ENCODE measurements around the gene MZT2B. TPM values are rescaled to one million over a fixed set of nuclear protein-coding genes. Genes with fewer than 3 reads are reported as not detected.
"Not testable (repeated sequence)": the region's sequence is repeated elsewhere in the genome, so short reads cannot be mapped to it uniquely, and the experiment has no call there.

MZT2B gene
- polyA plus RNA-seq, 1 donor, result 133 TPM

DNA sequence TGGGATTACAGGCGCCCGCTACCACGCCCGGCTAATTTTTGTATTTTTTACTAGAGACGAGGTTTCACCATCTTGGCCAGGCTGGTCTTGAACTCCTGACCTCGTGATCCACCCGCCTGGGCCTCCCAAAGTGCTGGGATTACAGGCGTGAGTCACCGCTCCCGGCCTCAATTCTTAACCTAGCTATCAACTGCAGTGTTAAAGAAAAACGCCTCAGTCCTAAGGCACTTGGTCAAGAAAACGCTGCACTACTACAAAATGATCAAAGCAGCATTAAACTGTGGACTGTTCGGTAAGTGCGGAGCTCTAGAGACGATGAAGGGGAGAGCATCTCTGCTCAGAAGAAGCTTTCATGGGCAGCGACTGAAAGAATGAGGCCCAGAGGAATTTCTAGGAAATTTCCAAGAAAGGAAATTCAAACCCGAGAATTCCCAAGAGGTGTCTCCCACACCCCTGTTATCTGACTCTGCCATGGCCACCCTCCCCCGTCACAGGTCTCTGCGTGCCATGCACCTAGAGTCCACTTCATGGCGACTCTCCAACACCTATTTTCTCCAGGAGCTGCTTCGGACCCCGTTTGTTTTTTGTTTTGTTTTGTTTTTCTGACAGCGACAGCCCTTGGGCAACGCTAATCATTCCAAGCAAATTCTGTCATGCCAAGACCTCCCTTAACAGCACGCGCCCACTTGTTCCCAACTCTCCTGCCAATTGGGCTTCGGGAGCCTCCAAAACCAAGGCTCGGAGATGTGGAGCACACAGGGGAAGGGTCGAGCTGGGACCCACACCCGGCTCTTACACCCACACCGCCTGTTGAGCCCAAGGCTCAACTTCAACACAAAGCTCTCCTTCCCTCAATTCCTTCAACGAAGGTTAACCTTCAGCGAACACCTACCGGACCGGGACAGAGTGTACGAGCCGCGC, 1.4 kb upstream of the MZT2B start:
- not testable (repeated sequence) for DNase-seq (ENCODE audit: low read depth)

DNA sequence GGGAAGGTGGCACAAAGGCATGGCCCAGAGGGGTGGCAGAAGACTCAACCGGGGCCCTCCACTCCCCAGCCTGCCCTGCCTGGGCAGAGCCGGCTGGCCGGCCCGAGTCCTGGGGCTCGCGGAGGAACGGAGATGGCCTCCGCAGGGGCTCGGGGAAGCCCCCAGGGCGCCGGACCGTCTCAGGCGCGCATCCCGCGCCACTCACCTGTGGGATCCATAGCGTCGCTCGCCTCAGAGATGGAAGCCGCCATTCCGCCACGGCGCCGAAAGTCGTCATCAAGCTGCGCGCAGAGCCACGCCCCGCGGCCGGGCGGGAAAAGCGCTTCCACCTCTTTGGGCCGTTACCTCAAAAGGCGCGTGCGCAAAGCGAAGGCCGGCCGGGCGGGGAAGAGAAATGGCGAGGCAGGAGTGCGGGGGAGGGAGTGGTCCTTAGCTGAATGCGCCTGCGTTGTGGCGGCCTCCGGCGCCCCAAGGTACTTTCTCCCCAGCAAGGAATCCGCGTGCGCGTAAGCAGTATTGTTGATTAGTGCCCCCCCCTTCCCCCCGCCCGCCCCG, 660 bp upstream of the MZT2B start, which contains the start of gene SMPD4:
Gene SMPD4, minus strand, starts transcription at position 278 of the 555 bp plus-strand sequence. CDS start 5,010 bp downstream, outside the sequence.
- peak; percentile 90 for DNase-seq (ENCODE audit: low read depth)

DNA sequence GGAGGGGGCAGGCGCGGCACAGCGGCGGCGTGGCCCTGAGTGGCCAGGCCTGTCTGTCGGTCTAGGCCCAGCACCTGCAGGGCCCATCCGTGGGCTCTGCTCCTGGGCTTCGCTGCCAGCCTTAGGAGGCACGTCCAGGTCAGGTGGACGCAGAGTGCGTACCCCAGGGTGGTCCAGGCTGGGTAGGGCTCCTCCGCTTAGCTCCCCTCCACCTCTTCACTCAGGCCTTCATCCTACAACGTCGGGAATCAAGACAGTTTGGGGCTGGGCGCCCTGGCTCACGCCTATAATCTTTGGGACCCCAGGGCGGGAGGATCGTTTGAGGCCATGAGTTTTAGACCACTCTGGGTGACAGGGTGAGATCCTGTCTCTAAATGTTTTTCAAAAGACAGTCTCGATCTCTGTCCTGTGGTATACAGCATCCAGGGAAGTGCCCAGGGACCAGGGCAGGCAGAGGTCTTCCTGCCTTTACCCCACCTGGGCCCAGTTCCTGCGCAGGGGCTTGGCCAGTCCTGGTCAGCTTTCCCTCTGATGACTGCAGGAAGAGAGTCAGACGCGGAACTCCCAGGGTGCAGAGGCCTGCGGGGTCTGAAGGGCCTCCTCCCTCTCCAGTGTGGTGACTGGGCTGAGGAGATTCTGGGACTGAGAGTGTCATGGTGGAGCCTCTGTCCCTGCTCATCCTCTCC, 907 bp downstream of the MZT2B start:
- not testable (repeated sequence) for DNase-seq (ENCODE audit: low read depth)

DNA sequence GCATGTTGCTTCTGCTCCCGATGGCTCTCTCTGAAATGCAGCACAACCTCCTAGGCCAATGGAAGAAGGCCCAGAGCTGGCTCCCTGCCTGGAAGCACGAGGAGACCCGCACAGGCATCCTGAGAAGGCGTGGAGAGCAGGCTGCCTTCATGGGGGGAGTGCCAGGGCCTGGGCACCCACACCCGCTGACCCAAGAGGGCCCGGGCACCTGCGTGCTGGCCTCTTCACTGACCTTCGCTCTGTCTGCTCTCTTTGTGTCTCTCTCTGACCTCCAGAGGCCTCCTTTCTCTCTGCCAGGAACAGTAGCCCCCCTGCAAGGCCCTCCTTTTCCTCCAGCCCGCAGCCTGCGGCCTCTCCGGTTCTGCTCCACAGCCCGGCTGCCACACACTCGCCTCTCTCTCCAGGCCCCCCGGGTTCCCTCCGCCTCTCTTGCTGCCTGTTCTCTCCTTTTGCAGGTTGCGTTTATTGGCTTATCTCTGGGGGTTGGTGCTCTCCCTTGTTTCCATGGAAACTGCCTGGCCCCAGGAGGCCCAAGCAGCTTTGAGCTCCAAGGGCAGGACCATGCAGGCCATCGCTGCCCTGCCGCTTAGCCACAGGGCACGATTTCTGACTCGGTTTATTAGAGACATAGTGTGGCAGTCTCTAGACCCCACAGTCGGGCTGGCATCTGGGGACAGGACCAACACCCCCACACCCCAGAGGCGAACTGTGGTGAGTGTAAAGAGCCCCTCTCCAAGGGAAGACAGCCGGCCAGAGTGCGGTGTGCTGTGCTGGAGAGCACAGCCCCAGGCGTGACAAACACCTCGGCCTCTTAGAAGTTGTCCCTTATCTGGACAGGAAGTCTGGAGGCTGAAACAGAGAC, 1.7 kb downstream of the MZT2B start:
- no peak for DNase-seq (ENCODE audit: low read depth)

DNA sequence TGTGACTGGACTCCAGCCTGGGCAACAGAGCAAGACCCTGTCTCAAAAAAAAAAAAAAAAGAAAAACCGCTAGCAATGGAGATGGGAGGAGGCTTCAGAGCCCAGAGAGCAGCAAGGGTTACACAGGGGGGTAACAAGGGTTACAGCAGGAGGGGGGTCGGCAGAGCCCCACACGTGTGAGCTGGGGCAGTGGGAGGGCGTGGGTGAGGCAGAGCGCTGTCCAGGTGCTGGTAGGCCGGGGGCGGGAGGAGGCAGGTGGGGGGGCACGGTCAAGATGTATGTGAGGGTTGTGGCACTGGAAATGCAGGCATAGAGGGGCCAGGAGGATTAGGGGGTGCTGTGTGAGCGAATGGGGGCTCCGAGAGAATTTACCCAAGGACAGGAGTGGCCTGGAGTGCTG, 3.4 kb downstream of the MZT2B start:
- DNase-seq (ENCODE audit: low read depth), result no peak

DNA sequence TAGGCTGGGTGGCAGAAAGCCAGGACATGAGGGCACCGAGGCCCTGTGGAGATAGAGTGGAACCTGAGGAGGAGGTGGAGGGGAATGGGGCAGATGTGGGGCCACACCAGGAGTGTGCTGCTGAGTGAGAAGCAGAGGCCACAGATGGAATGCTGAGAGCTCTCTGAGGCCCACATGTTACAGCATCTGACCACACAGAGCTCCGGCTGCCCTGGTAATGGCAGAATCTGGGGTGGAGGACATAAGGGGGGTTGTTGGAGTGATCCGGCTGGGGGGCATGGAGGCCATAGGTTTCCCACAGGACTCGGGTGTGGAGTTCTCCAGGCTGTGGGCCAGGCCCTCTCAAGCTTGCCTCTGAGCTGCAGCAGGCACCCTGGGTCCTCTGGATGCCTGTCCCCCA, 3.8 kb downstream of the MZT2B start:
- DNase-seq (ENCODE audit: low read depth), result no peak

DNA sequence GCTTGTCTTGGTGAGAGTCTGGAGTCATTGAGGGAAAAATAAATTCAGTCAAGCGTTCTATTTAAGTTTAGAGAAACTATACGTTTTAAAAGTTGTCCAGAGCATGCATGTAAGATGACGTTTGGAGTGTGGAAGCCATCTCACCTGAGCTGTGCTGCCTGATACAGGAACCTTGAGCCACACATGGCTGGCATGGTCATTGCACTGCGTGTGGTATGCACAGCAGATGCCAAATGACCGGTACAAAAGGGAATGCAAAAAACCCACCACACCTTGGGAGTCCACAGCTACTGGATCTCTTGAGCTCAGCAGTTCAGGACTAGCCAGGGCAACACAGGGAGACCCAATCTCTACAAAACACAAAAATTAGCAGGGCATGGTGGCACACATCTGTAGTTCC, 4.3 kb downstream of the MZT2B start:
- DNase-seq (ENCODE audit: low read depth), result no peak

DNA sequence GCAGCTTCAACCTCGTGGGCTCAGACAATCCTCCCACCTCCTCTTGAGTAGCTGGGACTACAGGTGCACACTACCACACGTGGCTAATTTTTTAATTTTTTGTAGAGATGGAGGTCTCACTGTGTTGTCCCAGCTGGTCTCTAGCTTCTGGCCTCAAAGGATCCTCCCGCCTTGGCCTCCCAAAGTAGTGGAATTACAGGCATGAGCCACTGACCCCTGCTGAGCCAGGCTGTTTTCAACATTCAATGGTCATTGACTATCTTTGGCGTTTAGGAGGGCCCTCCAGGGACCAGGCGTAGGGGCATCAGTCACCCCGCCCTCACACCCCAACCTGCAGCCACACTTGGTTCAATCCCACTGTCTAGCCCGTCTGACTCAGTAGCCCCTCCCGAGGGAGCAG, 5.2 kb downstream of the MZT2B start:
- DNase-seq (ENCODE audit: low read depth), result no peak

DNA sequence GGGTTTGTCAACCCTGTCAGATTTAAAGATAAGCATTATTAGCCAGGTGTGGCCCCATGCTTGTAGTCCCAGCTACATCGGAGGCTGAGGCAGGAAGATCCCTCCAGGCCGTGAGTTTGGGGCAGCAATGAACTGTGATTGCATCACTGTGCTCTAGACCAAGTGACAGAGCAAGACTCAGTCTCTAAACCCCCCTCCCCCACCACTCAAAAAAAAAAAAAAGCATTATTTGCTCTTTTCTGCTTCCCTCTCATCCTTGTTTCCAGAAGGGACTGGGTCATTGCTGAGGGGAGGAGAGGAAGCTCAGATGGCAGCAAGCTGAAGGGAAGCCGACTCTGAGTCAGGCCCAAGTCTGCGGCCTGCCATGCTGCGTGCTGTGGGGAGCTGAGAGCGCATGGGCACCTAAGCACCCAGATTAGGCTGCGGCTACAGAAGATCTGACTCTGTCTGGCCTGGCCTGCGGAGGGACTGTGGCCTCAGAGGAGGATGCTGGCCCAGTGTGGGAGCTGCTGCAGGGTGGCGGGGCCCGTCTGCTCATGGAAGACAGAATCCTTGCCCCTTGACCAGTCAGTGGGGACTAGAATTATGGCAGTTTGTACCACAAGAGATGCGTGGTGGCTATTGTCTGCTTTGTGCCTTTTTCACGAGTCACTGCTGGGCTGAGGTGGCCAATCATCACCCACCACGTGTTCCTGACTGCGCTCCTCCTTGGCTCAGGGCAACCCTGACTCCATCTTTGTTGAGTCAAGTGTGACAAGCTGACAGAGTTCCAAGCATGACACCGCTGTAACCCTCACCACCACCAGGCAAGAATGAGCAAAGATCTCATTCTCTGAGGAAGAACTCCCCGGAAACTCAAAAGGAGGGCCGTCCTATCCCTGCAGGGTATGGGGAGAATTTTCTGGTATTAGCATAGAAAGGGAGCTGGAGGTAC, 6.1 kb downstream of the MZT2B start:
- DNase-seq (ENCODE audit: low read depth), result not testable (repeated sequence)

DNA sequence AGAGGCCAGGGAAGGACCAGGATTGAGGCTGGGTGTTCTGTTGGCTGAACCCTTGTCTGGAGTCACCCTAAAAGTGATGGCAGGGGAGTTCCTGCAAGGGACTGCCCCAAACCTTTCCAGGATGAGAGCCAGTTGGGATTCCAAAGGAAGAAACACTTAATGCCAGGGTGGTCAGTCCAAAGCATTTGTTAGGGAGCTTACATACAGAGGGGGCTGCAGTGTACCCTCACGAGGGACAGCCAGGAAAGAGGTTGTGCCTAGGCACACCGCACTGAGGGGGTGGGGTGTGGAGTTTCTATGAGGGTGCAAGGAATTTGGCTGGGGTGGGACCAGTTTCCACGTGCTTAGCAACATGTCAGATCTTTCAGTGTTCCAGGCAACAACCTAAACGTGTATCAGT, 6.9 kb downstream of the MZT2B start:
- not testable (repeated sequence) for DNase-seq (ENCODE audit: low read depth)

DNA sequence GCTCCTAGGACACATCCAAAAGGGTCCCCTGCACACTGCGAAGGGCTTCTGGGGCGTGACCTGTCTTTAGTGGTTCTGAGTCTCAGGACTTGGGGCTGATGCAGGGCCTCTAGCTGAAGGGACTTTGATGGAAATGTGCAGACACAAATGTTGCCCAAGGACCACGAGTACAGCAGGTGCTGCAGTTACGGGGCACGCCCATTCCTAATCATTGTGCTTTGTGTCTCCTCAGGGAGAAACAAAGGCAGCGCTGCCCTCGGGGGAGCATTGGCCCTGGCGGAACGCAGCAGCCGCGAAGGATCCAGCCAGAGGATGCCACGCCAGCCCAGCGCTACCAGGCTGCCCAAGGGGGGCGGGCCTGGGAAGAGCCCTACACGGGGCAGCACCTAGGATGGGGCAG, 8.2 kb downstream of the MZT2B start:
- DNase-seq (ENCODE audit: low read depth), result no peak

DNA sequence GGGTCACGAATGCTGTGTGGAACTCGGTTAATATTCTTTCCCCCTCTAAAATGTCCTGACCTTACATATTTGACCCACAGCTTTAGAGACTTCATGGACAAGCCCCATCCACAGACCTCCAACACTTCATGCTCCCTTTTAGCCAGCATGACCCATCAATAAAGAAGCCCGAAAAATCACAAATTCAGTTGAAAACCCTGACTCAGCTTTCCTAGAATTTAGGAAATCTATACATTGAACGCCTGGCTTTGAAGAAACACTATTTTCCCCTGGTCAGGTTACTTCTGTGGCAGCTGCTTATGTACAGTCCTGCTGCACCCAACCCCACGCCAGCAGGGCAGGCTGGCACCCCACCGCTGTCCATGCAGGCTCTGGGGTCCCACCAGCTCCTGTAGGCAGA, 9.3 kb downstream of the MZT2B start:
- not testable (repeated sequence) for DNase-seq (ENCODE audit: low read depth)

DNA sequence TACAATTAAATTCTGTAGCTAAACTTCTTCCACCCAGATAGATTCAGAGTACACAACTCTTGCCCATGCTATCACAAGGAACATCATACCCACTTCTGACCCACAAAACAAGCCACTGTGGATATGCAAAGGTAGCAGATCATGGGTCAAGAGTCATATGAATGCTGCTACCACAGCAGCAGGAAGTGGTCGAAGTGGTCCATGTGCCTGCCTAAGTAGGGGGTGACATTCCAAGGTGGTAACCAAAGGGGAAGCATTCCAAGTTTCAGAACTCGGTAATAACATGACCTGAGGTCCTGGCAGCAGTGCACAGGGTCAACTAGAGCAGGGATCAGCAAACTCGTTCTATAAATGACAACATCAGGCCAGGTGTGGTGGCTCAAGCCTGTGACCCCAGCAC, 10.4 kb downstream of the MZT2B start:
- not testable (repeated sequence) for DNase-seq (ENCODE audit: low read depth)

DNA sequence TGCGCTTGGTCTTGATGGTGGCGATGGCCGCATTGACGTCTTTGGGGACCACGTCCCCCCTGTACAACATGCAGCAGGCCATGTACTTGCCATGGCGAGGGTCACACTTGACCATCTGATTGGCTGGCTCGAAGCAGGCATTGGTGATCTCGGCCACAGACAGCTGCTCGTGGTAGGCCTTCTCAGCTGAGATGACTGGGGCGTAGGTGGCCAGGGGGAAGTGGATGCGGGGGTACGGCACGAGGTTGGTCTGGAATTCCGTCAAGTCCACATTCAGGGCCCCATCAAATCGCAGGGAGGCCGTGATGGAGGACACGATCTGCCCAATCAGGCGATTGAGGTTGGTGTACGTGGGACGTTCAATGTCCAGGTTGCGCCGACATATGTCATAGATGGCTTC, 11.8 kb downstream of the MZT2B start:
- not testable (repeated sequence) for DNase-seq (ENCODE audit: low read depth)

DNA sequence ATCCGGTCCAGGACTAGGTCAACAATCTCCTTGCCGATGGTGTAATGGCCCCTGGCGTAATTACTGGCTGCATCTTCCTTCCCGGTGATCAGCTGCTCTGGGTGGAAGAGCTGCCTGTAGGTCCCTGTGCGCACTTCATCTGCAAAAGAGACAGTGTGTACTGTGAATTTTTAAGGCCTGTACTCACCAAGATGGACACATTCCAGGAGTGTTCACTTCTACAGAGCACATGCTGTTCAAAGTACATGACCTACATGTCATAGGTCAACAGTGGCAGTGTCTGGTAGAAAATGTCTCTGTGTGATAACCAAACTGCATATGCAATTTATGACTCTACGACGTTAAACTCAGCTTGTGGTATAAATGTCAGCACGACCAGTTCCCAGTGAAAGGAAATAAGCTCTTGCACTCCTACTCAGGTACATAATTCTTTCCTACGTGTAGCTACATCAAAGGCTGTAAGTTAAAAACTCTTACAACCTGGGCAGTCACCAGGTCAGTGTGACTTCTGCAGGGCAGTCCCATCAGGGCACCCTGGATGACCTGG, 13.1 kb downstream of the MZT2B start:
- DNase-seq (ENCODE audit: low read depth), result not testable (repeated sequence)

DNA sequence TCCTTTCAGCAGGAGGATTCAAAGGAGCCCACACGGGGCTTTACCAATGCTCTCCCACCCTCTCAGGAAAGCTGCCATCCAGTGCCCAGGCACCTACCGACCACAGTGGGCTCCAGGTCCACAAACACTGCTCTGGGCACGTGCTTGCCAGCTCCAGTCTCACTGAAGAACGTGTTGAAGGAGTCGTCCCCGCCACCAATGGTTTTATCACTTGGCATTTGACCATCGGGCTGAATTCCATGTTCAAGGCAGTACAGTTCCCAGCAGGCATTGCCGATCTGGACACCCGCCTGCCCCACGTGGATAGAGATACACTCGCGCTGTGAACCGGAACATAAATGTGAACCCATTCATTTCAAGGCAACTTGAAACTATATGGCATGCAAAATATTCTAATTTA, 14.0 kb downstream of the MZT2B start:
- not testable (repeated sequence) for DNase-seq (ENCODE audit: low read depth)

DNA sequence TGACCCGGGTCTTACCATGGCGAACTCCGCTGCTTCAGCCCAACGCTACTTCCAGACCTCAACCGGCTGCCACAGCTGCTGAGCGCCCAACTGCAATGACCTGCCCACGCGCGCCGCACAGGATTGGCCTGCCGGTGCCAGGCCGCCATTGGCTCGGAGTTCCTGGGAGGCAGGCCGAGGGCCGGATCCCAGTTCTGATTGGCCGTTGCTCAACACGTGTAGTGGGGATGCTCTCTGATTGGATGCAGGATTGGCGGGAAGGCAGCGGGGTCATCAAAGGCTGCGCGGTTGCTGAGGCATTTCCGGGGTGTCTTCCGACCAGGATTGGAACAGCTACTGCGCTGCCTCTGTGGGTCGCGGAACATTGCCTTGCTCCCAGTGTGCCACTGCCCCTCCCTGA, 16.3 kb downstream of the MZT2B start, which contains the start of gene TUBA3E:
Gene TUBA3E, minus strand, starts transcription at position 97 of the 400 bp plus-strand sequence. Its CDS starts 79 bp downstream, at position 18.
- no peak for DNase-seq (ENCODE audit: low read depth)

DNA sequence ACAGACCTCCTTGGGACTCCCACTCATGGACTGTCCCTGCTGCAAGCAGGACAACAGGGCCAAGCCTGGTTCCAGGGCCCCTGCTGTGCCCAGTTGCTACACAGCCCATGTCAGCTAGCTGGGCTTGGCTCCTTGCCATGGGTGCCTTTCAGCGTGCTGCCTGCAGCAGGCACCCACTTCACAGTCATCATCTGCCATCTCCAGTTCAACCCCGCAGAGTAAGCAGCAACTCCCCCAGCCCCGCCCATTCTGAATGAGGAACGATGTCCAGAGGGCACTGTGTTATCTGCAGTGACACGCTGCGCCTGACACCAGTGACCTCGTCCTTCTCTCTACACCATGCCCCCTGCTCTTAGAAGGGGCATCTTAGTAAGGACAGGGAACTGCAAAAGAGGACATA, 20.5 kb downstream of the MZT2B start:
- DNase-seq (ENCODE audit: low read depth), result not testable (repeated sequence)

DNA sequence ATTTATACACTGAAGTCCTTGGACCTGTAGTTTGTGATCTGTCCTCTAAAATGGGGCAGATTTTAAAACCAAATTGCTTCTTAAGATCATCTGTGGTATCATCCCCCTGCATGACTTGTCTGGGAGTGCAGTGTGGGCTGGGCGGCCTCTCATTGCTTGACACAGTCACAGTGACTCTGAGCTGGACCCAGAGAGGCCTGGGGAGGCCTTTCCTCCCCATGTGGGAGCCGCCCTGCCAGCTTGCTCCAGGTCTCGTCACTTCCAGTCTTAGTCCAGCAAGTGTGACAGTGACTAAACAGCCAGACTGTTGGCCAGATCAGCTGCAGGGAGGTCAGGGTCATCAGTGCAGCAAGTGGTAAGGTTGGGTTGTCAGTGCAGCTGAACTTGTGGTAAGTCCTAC, 21.1 kb downstream of the MZT2B start:
- DNase-seq (ENCODE audit: low read depth), result not testable (repeated sequence)

DNA sequence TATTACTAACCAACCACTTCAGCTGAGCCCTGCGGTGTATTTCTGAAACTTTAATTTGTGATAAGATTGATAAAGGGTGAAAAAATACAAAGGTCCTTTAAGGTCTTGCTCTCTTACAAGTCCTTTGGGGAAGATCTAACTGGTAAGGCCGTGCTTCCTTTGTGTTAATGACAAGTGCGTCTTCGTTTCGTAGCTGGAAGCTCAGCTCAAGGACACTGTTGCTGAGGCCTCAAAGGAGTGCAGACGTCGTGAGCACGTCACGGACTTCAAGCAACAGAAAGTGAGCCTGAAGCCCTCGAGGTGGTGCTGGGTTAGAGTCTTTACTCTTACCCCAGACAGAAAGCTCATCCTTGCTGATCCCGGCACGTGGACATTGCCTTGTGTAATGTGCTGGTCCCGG, 25.0 kb downstream of the MZT2B start:
- not testable (repeated sequence) for DNase-seq (ENCODE audit: low read depth)
